GM19438 (cell line): Measurements from ENCODE around the gene LENG8.
"Not testable (repeated sequence)": the region's sequence is repeated elsewhere in the genome, so short reads cannot be mapped to it uniquely, and the experiment has no call there.

Source experiments
- ATAC-seq: cut with Tn5 transposase; IDR thresholded peaks from one replicate; pipeline ENCODE4 v1.9.1; 2021; ENCODE audit warnings: low read depth; ENCODE audit not compliant: unreplicated experiment

Gene LENG8

DNA sequence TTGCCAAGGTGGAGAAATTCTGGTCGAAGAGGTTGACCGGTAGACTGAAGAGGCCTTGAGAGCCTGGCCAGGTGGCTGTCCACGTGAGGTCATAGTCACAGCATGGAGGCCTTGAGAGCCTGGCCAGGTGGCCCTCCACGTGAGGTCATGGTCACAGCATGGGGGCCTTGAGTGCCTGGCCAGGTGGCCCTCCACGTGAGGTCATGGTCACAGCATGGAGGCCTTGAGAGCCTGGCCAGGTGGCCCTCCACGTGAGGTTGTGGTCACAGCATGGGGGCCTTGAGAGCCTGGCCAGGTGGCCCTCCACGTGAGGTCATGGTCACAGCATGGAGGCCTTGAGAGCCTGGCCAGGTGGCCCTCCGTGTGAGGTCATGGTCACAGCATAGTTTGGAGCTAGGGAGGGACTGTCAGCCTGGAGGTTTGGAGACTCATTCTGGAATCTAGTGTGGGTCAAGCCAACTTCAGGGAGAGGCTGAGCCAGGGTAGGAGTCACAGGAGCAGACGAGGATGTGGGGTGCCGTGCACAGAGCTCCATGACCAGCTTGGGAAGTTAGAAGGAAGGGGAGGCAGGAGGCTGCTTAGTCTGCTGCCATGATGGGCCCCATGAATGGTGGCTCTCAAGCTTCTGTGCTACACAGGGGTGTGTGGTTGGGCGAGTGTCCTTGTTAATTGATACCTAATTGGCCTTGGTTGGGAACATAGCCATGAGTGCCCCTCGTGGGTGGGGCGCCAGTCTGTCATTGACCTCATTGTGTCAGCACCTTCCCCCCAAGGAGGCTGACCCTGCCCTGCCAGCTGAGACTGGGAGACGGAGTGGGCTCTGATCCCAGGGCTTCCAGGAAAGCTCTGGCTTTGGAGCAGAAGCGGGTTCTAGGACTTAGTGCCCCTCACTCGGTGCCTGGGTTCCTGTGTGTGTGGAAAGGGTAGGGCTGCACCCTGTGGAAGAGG lies 10.6 kb downstream of the LENG8 start:
- no peak for ATAC-seq

DNA sequence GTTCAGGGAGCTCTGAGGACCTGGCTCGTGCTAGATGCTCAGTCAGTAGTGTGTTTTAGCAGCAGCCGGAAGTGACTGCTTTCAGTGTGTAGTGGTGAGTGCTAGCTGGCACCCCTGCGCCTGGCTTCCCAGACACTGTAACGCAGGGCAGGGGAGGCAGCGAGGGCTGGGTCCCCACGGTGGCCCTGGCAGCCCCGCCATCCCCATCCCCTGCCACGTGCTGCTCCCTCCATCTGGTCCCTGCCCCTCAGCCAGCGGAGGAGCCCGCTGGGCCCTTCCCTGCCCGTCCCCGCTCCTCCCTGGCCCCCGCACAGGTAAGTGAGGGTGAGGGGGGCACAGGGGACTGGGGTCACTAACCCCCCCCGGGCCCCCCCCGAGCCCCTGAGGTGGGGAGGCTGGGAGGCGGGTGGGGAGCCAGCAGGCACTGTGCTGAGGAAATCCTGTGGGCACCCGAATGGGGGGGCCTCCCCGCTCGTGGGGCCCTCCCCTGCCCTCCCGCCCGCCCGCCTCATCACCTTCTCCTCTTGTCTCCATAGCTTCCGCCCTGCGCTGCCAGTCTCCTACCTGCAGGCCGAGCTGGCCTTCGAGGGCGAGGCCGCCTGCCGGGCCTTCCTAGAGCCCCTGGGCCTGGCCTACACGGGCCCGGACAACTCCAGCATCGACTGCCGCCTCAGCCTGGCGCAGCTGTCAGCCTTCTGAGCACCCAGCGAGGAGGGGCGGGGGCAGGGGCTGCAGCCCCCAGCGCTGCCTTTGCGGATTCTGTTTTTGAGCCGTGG lies 11.4 kb downstream of the LENG8 start:
- no peak for ATAC-seq

- no peak for ATAC-seq
These were observed 12.2 kb downstream of the LENG8 start for GRCh38 chr19:54461210-54461609.

DNA sequence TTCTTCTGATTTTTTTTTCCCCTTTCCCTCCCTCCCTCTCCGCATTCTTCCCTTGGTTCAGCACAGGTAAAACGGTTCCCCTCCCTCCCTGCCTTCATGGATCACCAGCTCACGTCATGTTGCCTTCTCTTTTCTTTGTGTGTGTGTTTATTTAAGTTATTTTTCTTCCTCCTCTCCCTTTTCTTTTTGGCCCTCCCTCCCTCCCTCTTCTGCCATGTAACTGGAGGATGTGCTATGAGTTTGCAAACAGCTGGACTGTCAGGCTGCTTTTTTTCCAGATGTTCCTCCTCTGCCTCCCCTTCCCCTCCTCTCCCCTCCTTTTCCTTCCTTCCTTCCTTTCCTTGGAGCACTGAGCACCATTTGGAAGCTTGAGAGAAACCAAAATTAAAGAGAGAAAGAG lies 12.6 kb downstream of the LENG8 start:
- no peak for ATAC-seq

DNA sequence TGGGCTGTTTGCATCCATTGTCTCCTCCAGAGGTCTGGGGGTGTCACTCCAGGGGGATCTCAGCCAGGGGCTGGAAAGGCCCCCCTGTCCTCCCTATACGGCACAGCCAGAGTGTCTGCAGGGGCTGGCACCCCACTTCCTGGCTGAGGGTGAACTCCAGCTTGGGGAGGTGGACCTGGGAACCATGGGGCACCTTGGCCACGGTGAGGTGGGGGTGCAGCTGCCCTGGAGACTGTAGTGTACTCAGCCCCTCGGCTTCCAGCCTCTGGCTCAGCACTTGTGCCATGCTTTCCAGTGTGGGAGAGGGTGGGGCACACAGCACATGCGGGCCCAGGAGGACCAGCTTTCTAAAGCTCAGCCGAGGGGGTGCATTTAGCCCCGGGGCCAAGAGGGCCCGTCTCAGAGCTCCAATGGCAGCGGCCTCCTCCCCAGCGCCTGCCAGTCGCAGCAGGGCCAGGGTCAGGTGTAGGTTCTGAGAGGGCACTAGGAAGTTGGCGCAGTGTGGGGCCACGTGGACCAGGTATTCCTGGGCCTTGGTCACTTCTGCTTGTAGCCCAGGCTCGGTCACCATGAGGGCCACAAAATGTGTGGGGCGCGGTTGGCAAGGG lies 13.2 kb downstream of the LENG8 start:
- no peak for ATAC-seq

DNA sequence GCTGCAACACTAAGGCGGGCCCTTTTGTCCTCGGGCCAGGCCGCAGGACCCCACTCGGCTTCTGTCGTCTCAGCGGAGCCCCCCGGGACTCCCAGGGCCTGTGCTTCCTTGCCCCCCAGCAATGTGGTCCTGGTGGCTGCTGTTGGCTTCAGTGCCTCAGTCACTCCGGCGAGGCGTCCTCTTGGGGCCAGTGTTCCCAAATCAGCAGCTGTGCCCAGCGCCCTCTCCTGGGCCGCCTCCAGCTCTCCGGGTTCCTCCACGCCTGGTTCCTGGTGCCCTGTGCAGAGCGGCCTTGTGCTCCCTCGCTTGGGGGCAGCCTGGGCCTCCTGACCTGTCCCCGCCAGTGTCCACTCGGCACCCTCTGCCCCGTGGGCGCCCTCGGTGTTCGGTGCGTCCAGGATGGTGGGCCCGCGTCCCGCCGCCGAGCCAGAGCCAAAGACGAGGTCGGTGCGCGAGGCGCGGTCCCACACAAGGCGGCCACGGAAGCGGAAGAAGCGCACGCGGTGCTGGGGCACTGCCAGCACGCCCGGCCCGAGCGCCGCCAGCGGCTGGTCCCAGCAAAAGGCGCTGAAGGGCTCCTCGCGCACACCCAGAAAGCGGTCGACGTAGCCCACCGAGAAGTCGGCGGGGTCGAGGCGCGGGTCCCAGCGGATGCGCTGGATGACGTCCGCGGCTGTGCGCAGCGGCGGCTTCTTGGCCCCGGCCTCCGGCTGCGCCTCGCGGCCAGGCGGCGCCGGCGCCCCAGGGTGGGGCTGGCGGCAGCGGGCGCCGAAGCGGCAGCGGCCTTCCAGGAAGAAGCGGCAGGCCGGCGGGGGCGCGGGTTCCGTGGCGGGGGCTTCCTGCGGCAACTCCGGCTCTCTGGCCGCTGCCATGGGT lies 13.9 kb downstream of the LENG8 start:
- peak; percentile 9 for ATAC-seq

GRCh38 chr19:54463531-54464043 lies 14.6 kb downstream of the LENG8 start, which contains the start of gene LENG9:
TSS of gene LENG9 (minus strand) at chr19:54463778. CDS start at chr19:54463526, 252 bp downstream.
- peak; percentile 48 for ATAC-seq

DNA sequence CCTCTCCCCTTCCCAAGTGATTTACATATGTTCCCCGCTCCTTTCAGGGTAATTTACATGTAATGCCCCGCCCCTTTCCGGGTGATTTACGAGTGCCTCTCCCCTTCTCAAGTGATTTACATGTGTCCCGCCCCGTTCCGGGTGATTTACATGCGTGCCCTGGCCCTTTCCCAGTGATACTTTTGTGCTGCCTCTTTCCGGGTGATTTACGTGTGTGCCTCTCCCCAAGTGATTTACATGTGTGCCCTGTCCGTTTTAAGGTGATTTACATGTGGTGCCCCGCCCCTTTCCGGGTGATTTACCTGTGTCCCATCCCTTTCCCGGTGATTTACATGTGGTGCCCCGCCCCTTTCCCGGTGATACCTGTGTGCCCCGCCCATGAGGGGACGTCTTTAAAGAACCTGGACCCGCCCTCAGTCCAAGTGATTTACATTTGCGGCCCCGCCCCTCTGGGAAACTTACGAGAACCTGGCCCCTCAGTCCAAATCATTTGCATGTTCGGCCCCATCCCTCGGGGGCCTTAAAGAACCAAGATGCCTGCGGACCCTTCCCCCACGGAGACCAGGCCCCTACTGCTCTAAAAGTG lies 15.1 kb downstream of the LENG8 start:
- peak; percentile 47 for ATAC-seq

GRCh38 chr19:54464630-54465425 lies 15.8 kb downstream of the LENG8 start:
- ATAC-seq: peak; percentile 45

DNA sequence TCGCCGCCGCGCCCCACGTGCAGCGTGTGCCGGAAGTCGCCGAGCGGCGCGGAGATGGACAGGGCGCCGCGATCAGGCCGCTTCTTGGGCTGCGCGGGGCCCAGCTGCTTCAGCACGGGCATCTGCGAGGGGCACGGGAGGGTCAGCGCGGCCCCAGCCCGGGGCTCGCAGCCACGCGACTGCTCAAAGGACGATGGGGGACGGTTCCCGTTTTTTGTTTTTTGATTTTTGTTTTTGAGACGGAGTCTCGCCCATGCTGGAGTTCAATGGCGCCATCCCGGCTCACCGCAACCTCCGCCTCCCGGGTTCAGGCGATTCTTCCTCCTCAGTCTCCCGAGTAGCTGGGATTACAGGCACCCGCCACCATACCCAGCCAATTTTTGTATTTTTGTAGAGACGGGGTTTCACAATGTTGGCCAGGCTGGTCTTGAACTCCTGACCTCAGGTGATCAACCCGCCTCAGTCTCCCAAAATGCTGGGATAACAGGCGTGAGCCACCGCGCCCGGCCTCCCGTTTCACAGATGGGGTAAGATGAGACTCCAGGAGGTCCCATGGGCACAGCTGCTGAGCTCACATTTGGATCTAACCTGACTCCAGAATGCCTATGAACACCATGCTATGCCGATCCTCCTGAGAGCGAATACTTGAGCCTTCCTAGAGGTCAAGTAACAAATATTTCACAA lies 16.6 kb downstream of the LENG8 start:
- no peak for ATAC-seq

- not testable (repeated sequence) for ATAC-seq
These were observed 17.1 kb downstream of the LENG8 start for GRCh38 chr19:54466110-54466480.

GRCh38 chr19:54469496-54469934 lies 20.5 kb downstream of the LENG8 start:
- no peak for ATAC-seq

- no peak for ATAC-seq
These were observed 21.4 kb downstream of the LENG8 start for GRCh38 chr19:54470276-54470887.

- ATAC-seq: no peak
These were observed 22.2 kb downstream of the LENG8 start for GRCh38 chr19:54470991-54471782.

DNA sequence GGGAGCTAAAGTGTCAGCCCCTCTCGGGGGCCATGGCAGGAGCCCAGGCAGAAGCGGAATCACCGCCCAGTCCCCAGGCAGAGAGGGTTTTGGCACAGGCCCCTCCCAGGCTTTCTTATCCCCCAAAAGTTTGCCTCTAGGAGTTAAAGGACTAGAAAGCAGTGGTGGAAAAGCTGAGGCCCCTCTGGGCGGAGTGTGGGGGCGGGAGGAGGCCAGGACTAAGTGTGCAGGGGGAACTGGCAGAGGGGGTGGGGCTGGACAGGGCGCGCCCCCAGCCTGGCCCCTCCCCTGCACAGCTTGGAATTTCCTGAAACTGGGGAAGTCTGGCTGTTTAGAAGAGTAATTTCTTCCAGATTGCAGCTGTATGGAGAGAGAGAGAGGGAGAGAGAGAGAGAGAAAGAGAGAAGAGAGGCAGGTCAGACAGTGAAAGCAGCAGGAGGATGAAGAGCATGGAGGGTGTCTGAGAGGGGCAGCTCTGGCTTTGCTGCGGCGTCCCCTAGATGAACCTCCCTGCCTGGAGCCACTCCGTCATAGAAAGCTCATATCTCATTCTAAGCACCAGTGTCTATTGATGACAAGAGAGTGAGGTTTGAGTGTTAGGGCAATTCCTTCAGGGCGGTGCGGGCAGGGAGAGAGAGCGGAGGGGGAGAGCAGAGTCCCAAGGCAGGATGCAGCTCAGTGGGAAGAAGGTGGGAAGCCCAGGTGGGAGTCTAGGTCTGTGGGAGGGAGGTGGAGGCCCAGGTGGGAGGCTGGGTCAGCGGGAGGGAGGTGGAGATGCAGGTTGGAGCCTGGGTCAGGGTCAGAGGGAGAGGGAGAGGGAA lies 24.3 kb downstream of the LENG8 start, which contains the start of gene CDC42EP5:
CDC42EP5 (minus strand) TSS at position 226 of the 821 bp plus-strand sequence. CDS start 7,749 bp downstream, outside the sequence.
- ATAC-seq: no peak

DNA sequence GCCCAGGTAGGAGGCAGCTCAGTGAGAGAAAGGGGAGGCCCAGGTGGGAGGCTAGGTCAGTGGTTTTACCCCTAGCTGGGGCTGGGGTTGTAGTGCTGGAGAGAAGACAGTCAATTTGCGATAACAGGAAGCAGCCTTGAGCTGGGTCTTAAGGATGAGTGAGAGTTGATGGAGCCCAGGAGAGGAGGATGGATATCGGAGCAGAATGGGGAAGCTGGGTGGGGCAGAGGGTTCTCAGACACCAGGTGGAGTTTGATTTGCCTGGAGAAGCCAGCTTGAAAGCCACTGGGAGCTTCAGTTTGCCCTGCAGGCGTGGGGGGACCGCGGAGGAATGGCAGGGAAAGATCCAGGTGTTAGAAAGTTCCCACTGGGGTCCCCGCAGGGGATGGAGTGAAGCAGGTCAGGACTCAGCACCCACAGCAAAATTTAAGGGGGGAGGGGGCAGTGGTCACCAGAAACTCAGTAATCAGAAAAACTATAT lies 24.9 kb downstream of the LENG8 start:
- ATAC-seq: no peak
